HepG2 (cell line): ENCODE measurements around the gene RAB15. TPM values are rescaled to one million over a fixed set of nuclear protein-coding genes. Genes with fewer than 3 reads are reported as not detected.

Source experiments
- ATAC-seq: fragments of 200-7000 bp; cut with Tn5 transposase; 3 replicates; pipeline ENCODE4 v1.9.1; 2020; ENCODE audit warnings: mild to moderate bottlenecking, moderate library complexity
- BruUV-seq: library from RNA; stranded (reverse); fragments of 400-500 nt; replicated peaks from 2 replicates; lab custom pipeline; 2021; lab: Mats Ljungman, UMichigan
- CTCF ChIA-PET: fragments of 300-600 bp; formaldehyde crosslinking; extraction: SDS; loops from one replicate; lab custom pipeline; 2021; ENCODE audit warnings: low total read pairs, inconsistent platforms, low intra/inter-chr PET ratio; lab: Yijun Ruan, JAX
- POLR2A ChIA-PET: fragments of 350-600 bp; sonication (Branson Sonifier 250); formaldehyde crosslinking; loops from one replicate; lab custom pipeline; 2020; ENCODE audit warnings: antibody characterized with exemption, inconsistent platforms; lab: Yijun Ruan, JAX
- DNase-seq: peaks from one replicate; pipeline ENCODE4 v3.0.0-alpha.2; 2015; ENCODE audit warnings: low spot score
- FAIRE-seq: peaks from 3 replicates; lab custom pipeline; 2011; peaks lifted over from hg19 to GRCh38; lab: Jason Lieb, UNC
- H2AFZ ChIP-seq: one replicate; pipeline ENCODE4 v1.6.1; 2011; ENCODE audit warnings: low read length, inconsistent platforms
- H3K27ac ChIP-seq: fragments of 300-600 bp; 3 replicates; pipeline ENCODE4 v1.8.0; 2011; ENCODE audit warnings: mixed run types, mild to moderate bottlenecking, mixed read lengths, low read length, inconsistent platforms; ENCODE audit not compliant: insufficient read depth; ENCODE audit errors: extremely low read length
- H3K27me3 ChIP-seq, 2 experiments: fragments of 200-600 bp in 1 of 2; 2 replicates in 1 of 2; 3 replicates in 1 of 2; pipeline versions ENCODE4 v1.6.0 to v1.8.0; 2011; ENCODE audit warnings: low read length in 2 of 2, mild to moderate bottlenecking in 2 of 2, moderate library complexity in 2 of 2, inconsistent platforms in 1 of 2; ENCODE audit not compliant: insufficient read depth in 2 of 2, control insufficient read depth in 1 of 2
- H3K36me3 ChIP-seq, 2 experiments: fragments of 200-600 bp in 1 of 2; replicated peaks in 1 of 2; 2 replicates in 1 of 2; 3 replicates in 1 of 2; pipeline versions ENCODE4 v1.5.1 to v1.8.0; 2011; ENCODE audit warnings: low read length in 2 of 2, inconsistent platforms in 1 of 2; ENCODE audit not compliant: insufficient read depth in 2 of 2, control insufficient read depth in 1 of 2
- H3K4me1 ChIP-seq: 2 replicates; pipeline ENCODE4 v1.5.1; 2012; ENCODE audit warnings: low read length, inconsistent platforms; ENCODE audit not compliant: insufficient read depth
- H3K4me2 ChIP-seq: 2 replicates; pipeline ENCODE4 v1.6.0; 2011; ENCODE audit warnings: low read depth, low read length, inconsistent platforms
- H3K4me3 ChIP-seq, 3 experiments: fragments of 200-600 bp in 1 of 3; sonication (generic), shearing (Covaris generic) in 1 of 3; replicated peaks in 1 of 3; 2 replicates each; pipeline ENCODE4 v1.5.1; 2011 to 2016; ENCODE audit warnings: low read length in 3 of 3, inconsistent platforms in 2 of 3, low read depth in 2 of 3, mild to moderate bottlenecking in 2 of 3, control low read depth in 1 of 3, mixed read lengths in 1 of 3; ENCODE audit not compliant: insufficient read depth in 1 of 3
- H3K79me2 ChIP-seq: one replicate; pipeline ENCODE4 v1.6.1; 2011; ENCODE audit warnings: low read length, inconsistent platforms; ENCODE audit not compliant: insufficient read depth
- H3K9ac ChIP-seq: 2 replicates; pipeline ENCODE4 v1.6.0; 2011; ENCODE audit warnings: mild to moderate bottlenecking, low read depth, low read length, inconsistent platforms; ENCODE audit not compliant: insufficient read depth
- H3K9me3 ChIP-seq: 2 replicates; pipeline ENCODE4 v1.5.1; 2012; ENCODE audit warnings: mild to moderate bottlenecking, low read length
- H4K20me1 ChIP-seq: 2 replicates; pipeline ENCODE4 v1.6.0; 2011; ENCODE audit warnings: inconsistent platforms, mild to moderate bottlenecking, low read length, moderate library complexity; ENCODE audit not compliant: insufficient read depth
- HNF4A ChIP-seq: sonication (generic); formaldehyde crosslinking; IDR thresholded peaks from 2 replicates; pipeline ENCODE4 v1.4.0; 2020; ENCODE audit warnings: missing genetic modification reagents
- PHF21A ChIP-seq: sonication (generic); formaldehyde crosslinking; IDR thresholded peaks from 2 replicates; pipeline ENCODE4 v1.5.0; 2020; ENCODE audit warnings: mild to moderate bottlenecking, missing genetic modification reagents
- RXRA ChIP-seq: sonication (generic); formaldehyde crosslinking; IDR thresholded peaks from 2 replicates; pipeline ENCODE4 v1.5.1; 2020; ENCODE audit warnings: missing genetic modification reagents
- SMAD3 ChIP-seq: sonication (generic); formaldehyde crosslinking; IDR thresholded peaks from 2 replicates; pipeline ENCODE4 v1.4.0; 2020; ENCODE audit warnings: missing genetic modification reagents
- SMC3 ChIP-seq: IDR thresholded peaks from 2 replicates; pipeline ENCODE4 v1.6.1; 2011; ENCODE audit warnings: low read length, improper control_type of control experiment
- SP2 ChIP-seq: sonication (generic); formaldehyde crosslinking; IDR thresholded peaks from 2 replicates; pipeline ENCODE4 v1.5.1; 2020; ENCODE audit warnings: mild to moderate bottlenecking, missing genetic modification reagents
- WIZ ChIP-seq: sonication (generic); formaldehyde crosslinking; IDR thresholded peaks from 2 replicates; pipeline ENCODE4 v1.5.1; 2020; ENCODE audit warnings: mild to moderate bottlenecking, missing genetic modification reagents
- ZKSCAN5 ChIP-seq: sonication (generic); formaldehyde crosslinking; IDR thresholded peaks from 2 replicates; pipeline ENCODE4 v1.5.1; 2020; ENCODE audit warnings: mild to moderate bottlenecking, missing genetic modification reagents
- ZNF121 ChIP-seq: sonication (generic); formaldehyde crosslinking; IDR thresholded peaks from 2 replicates; pipeline ENCODE4 v1.5.0; 2020; ENCODE audit warnings: mild to moderate bottlenecking, missing genetic modification reagents
- ZNF503 ChIP-seq: sonication (generic); formaldehyde crosslinking; IDR thresholded peaks from 2 replicates; pipeline ENCODE4 v1.4.0; 2020; ENCODE audit warnings: missing genetic modification reagents
- ZNF782 ChIP-seq: sonication (generic); formaldehyde crosslinking; IDR thresholded peaks from 2 replicates; pipeline ENCODE4 v1.4.0; 2020; ENCODE audit warnings: missing genetic modification reagents, mild to moderate bottlenecking, borderline replicate concordance
- ZSCAN12 ChIP-seq: sonication (generic); formaldehyde crosslinking; IDR thresholded peaks from 2 replicates; pipeline ENCODE4 v1.9.0; 2021; ENCODE audit warnings: mild to moderate bottlenecking, missing genetic modification reagents
- WGBS: methylation state at CpG from one replicate; pipeline ENCODE4 v1.1.6; 2017; ENCODE audit warnings: low lambda C conversion rate; 5-methylcytosine and 5-hydroxymethylcytosine counted together
- in situ Hi-C: cut with HindIII; loops from 2 replicates; pipeline ENCODE4 v1.10.0; 2017; ENCODE audit warnings: low pct_unique_long_range_greater_than_20kb; ENCODE audit not compliant: extremely low pct_ligation_motif_present
- intact Hi-C: fragments of 100-400 bp; cut with micrococcal nuclease; formaldehyde crosslinking; loops from one replicate; pipeline ENCODE4 v1.10.0; 2022; ENCODE audit not compliant: unreplicated experiment
- polyA plus RNA-seq, 8 experiments: library from polyadenylated mRNA; depleted of rRNA in 3 of 8; stranded (reverse) in 7 of 8; unstranded in 1 of 8; fragments of >200 nt; fragmentation: Illumina TruSeq in 4 of 8; extraction: Trizol in 4 of 8; gene quantifications; 2 replicates each; pipeline versions ENCODE4 v1.2.1 to v1.2.3, GENCODE V29; 2011 to 2016; ENCODE audit warnings: low read depth in 4 of 8, missing spikeins in 1 of 8, mixed read lengths in 1 of 8; ENCODE audit not compliant: insufficient read depth in 1 of 8
- total RNA-seq, 5 experiments: library from RNA; depleted of rRNA; stranded (reverse); fragments of >200 nt; fragmentation: Illumina TruSeq; extraction: Trizol; gene quantifications; 2 replicates each; pipeline ENCODE4 v1.2.3, GENCODE V29; 2016; ENCODE audit warnings: low read depth in 1 of 5
- TF ChIP-seq, protein P1 (sequence below): sonication (generic); formaldehyde crosslinking; IDR thresholded peaks from 2 replicates; pipeline ENCODE4 v1.5.0; 2020; ENCODE audit warnings: mild to moderate bottlenecking, missing genetic modification reagents

The RAB15 gene
- total and polyA plus RNA-seq, 2 of the 13 experiments (the other 11 are each of a cell fraction or from before 2014, with no cell fraction given), result 7.4 to 18.5 TPM

DNA sequence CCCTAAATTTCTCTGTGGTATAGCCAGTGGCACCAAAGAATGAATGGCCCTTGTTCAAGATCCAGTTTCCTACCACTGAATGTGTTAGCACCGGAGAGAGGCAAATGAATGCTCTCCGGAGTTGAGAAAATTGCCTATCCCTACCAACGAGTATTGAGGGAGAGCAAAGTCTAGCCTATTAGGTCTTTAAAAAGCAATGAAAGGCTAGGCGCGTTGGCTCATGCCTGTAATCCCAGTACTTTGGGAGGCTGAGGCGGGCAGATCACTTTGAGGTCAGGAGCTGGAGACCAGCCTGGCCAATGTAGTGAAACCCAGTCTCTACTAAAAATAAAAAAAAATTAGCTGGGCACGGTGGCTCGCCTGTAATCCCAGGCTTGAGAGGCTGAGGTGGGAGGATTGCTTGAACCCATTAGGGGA, 898 bp upstream of the RAB15 start:
- H3K27me3 ChIP-seq, result no peaks in the 10 kb centered on the region; a peak in 1 of 5 replicates
- H3K4me3 ChIP-seq, result peak overlapping the region; percentile 71 to 81 (median 79)
- ChIA-PET CTCF (no interaction called here), POLR2A (interaction anchor here (0.6 to 2.6 kb wide), 4 partner anchors 25 to 130 kb away, joined by 3 to 11 read pairs (median 4); partner anchors contain the start of gene GPX2)
- BruUV-seq, result no TSS peak
- no peak overlapping the region for H3K9ac ChIP-seq
- no peaks in the 10 kb centered on the region for H3K9me3 ChIP-seq
- no peak overlapping the region for H3K27ac ChIP-seq
- no peak overlapping the region for H2AFZ ChIP-seq
- peak; percentile 60 for FAIRE-seq
- no peaks in the 10 kb centered on the region for H3K79me2 ChIP-seq
- TF ChIP-seq ZNF782 (CRISPR knock-in tag) (0 out of 2 replicates have a peak, but pooled peaks have one; percentile 39), ZNF503 (no peak), WIZ (CRISPR knock-in tag) (no peak), SP2 (no peak), ZKSCAN5 (CRISPR knock-in tag) (peak; percentile 83; the same call in 1 of the 2 replicates), ZNF121 (CRISPR knock-in tag) (peak; percentile 75), SMAD3 (CRISPR knock-in tag) (no peak), SMC3 (no peak), HNF4A (CRISPR knock-in tag) (peak; percentile 50; the same call in 1 of the 2 replicates), PHF21A (CRISPR knock-in tag) (no peak), ZSCAN12 (CRISPR knock-in tag) (no peak), RXRA (CRISPR knock-in tag) (no peak)
- TF ChIP-seq, protein P1, sequence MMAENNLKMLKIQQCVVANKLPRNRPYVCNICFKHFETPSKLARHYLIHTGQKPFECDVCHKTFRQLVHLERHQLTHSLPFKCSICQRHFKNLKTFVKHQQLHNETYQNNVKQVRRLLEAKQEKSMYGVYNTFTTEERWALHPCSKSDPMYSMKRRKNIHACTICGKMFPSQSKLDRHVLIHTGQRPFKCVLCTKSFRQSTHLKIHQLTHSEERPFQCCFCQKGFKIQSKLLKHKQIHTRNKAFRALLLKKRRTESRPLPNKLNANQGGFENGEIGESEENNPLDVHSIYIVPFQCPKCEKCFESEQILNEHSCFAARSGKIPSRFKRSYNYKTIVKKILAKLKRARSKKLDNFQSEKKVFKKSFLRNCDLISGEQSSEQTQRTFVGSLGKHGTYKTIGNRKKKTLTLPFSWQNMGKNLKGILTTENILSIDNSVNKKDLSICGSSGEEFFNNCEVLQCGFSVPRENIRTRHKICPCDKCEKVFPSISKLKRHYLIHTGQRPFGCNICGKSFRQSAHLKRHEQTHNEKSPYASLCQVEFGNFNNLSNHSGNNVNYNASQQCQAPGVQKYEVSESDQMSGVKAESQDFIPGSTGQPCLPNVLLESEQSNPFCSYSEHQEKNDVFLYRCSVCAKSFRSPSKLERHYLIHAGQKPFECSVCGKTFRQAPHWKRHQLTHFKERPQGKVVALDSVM (CRISPR knock-in tag), result 0 out of 2 replicates have a peak, but pooled peaks have one; percentile 59
- no peaks in the 10 kb centered on the region for H4K20me1 ChIP-seq
- in situ Hi-C loops, result no loop called here
- no peaks in the 10 kb centered on the region for H3K36me3 ChIP-seq
- ATAC-seq, result peak; percentile 65
- intact Hi-C loops, result no loop called here
- DNase-seq, result peak; percentile 38
- 4% methylated on average over 8 of the region's 8 CpGs for WGBS
- peak overlapping the region; percentile 94 for H3K4me2 ChIP-seq
- peaks cover 39% of the 10 kb centered on the region for H3K4me1 ChIP-seq
